GM19025 (cell line): ENCODE results near the gene CASZ1.

Source experiments
- ATAC-seq: cut with Tn5 transposase; IDR thresholded peaks from one replicate; pipeline ENCODE4 v1.9.1; 2021; ENCODE audit warnings: mild to moderate bottlenecking, low read depth, moderate library complexity; ENCODE audit not compliant: unreplicated experiment

Gene CASZ1

GRCh38 chr1:10713614-10714013, 82.8 kb downstream of the CASZ1 start:
- no peak for ATAC-seq

- ATAC-seq: no peak
Observed at GRCh38 chr1:10712568-10713362, 83.7 kb downstream of the CASZ1 start.

- no peak for ATAC-seq
Observed at GRCh38 chr1:10710489-10710888, 86.0 kb downstream of the CASZ1 start.

- ATAC-seq: no peak
Observed at GRCh38 chr1:10709646-10710045, 86.8 kb downstream of the CASZ1 start.

GRCh38 chr1:10709165-10709564, 87.3 kb downstream of the CASZ1 start:
- no peak for ATAC-seq

- ATAC-seq: no peak
Observed at GRCh38 chr1:10708757-10709156, 87.7 kb downstream of the CASZ1 start.

GRCh38 chr1:10707208-10707607, 89.2 kb downstream of the CASZ1 start:
- no peak for ATAC-seq

GRCh38 chr1:10706376-10706913, 90.0 kb downstream of the CASZ1 start:
- ATAC-seq: no peak

GRCh38 chr1:10705953-10706352, 90.5 kb downstream of the CASZ1 start:
- ATAC-seq: no peak

- ATAC-seq: no peak
Observed at GRCh38 chr1:10704368-10704882, 92.0 kb downstream of the CASZ1 start.

GRCh38 chr1:10703702-10704101, 92.7 kb downstream of the CASZ1 start:
- no peak for ATAC-seq

- ATAC-seq: no peak
Observed at GRCh38 chr1:10701145-10701544, 95.3 kb downstream of the CASZ1 start.

GRCh38 chr1:10699470-10699835, 97.0 kb downstream of the CASZ1 start:
- no peak for ATAC-seq

GRCh38 chr1:10698726-10699469, 97.5 kb downstream of the CASZ1 start:
- ATAC-seq: no peak

- ATAC-seq: no peak
Observed at GRCh38 chr1:10697621-10698160, 98.8 kb downstream of the CASZ1 start.

- ATAC-seq: no peak
Observed at GRCh38 chr1:10696977-10697376, 99.5 kb downstream of the CASZ1 start.

GRCh38 chr1:10694633-10695627, 101.5 kb downstream of the CASZ1 start:
- ATAC-seq: peak; percentile 61

- peak; percentile 38 for ATAC-seq
Observed at GRCh38 chr1:10694274-10694632, 102.2 kb downstream of the CASZ1 start.

GRCh38 chr1:10693497-10694273, 102.8 kb downstream of the CASZ1 start:
- ATAC-seq: no peak
